HG03175 (cell line): ENCODE results near the gene FBXW10.
"Not testable (repeated sequence)": the region's sequence is repeated elsewhere in the genome, so short reads cannot be mapped to it uniquely, and the experiment has no call there.

ENCODE experiments used
- ATAC-seq: cut with Tn5 transposase; IDR thresholded peaks from one replicate; pipeline ENCODE4 v1.9.1; 2021; ENCODE audit warnings: mild to moderate bottlenecking, moderate library complexity; ENCODE audit not compliant: unreplicated experiment

The FBXW10 gene

DNA sequence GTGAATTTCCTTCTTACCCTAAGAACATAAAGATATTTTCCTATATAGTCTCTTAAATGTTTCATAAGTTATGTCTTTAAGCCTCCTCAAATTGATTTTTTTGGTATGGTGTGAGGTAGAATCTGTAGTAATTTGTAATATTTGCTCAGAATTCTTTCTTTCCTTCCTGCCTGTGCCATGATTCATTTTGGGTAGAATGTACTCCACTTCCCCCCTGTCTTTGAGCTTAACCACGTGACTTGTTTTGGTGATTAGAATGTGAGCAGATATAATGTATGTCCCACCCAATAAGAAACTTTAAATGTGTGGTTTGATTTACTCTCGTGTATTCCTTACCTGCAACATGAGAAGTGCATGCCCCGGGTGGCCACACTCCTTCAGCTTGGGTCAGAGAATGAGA, 77.6 kb downstream of the FBXW10 start:
- ATAC-seq: not testable (repeated sequence)

GRCh38 chr17:18827613-18828012, 83.8 kb downstream of the FBXW10 start:
- ATAC-seq: not testable (repeated sequence)
